ENCODE results near the gene PIERCE2.
"Not testable (repeated sequence)": the region's sequence is repeated elsewhere in the genome, so short reads cannot be mapped to it uniquely, and the experiment has no call there.

PIERCE2 gene, protein sequence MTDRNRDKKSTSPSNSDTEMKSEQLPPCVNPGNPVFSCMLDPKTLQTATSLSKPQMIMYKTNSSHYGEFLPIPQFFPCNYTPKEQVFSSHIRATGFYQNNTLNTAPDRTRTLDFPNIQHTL

DNA sequence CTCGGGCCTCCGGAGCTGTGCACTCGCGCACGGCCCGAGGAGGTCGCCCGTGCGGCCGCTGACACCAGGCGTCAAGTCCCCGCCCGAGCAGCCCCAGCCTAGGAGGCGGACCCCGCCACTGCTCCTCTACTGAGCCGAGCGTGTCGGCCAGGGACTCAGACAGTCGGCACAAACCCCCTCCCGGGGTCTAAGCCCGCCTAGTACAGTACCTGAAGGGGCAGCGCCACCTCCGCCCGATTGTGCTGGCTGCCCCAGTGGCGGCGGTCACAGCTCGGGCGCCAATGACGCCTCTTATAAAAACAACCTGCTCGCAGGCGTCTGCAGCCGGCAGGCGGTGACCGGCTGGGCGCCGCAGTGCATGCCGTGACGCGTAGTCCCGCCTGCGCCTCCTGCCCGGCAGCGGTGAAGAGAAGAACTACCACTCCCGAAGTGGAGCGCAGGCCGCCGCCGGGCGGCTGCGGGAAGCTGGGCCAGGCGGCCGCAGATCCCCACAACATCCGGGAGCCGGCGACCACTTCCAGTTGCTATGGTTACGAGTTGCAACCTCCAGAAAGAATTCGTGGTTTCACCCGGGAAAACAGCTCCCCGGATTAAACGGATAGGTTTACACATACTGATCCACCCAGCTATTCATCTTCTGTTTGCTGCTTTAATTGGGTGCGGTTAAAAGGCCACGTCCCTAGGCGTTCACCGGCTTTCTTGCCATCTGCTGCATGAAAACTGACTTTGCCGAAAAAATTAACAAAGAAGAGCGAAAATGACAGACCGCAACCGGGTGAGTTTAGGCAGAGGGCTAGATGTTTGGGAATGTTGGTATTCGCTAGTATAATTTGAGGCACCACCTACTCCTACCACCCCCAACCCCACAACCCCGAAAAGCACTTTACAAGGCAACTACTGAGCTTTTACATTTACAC lies at the start of gene PIERCE2, which contains the start of gene CCPG1:
Gene PIERCE2, plus strand, starts transcription at position 484 of the 917 bp plus-strand sequence. Its CDS starts 274 bp downstream, at position 758.
Gene CCPG1, minus strand, starts transcription at position 348 of the 917 bp plus-strand sequence. CDS start 18,935 bp downstream, outside the sequence.
- peak; percentile 37 to 94 (median 86) for DNase-seq

DNA sequence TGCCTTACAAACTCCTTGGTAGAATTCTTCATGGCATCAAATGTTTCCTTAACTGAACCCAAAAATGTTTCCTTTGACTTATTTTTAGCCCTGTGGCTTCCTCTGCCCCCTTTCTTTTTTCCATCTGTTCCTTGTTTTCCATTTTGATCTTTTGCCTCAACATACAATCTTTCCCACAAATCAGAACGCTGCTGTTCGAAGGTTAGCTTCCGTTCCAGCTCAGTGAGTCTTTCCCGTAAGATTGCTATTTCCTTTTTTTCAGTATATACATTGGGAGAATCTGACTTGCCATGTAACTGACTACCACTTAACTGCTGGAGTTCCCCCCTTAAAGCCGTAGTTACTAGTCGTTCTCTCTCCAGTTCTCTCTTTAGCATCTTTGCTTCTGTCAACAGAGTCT lies 48.0 kb upstream of the PIERCE2 start:
- no peak for DNase-seq

DNA sequence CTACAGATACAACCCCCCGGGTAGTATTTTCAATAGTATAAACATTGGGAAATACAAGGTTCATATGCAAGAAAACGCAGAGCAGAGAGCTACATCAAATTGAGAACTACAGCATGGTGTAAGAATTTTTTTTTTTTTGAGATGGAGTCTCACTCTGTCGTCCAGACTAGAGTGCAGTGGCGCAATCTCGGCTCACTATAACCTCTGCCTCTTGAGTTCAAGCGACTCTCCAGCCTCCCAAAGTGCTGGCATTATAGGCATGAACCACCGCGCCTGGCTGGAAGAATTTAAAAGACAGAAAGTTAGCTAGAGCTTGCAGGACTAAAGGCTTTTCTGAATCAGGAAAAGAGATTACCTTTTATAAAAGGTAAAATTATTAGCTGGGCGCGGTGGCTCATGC lies 47.2 kb upstream of the PIERCE2 start:
- DNase-seq: no peak

DNA sequence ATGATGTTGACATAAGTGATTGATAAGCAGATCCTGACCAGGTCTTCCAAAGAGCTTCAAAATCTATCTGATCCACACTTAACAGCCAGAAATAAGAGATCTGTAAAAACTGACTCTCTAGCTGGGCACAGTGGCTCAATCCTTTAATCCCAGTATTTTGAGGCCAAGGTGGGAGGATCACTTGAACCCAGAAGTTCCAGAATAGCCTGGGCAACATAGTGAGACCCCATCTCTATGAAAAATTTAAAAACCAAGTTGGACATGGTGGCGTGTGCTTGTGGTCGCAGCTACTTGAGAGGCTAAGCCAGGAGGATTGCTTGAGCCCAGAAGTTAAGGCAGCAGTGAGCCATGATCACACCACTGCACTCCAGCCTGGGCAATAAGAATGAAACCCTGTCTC lies 45.7 kb upstream of the PIERCE2 start:
- no peak for DNase-seq

DNA sequence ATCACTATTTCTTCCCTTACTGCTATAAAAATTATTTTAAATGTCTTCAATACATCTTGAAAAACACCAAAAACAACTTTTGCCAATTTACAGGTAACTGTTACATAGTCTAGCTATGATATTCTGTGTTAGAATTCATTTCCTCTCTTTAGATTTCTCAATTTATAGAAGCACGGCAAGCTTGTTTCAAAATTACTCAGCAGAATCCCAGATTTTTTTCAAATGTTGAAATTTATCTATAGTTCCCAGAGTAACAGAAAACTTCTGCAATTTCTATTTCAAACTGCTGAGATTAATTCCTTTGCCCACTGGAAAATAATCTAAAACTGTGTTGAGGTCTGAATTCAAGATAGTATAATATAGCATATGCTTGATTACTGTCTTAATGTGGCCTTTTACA lies 41.3 kb upstream of the PIERCE2 start:
- no peak for DNase-seq

DNA sequence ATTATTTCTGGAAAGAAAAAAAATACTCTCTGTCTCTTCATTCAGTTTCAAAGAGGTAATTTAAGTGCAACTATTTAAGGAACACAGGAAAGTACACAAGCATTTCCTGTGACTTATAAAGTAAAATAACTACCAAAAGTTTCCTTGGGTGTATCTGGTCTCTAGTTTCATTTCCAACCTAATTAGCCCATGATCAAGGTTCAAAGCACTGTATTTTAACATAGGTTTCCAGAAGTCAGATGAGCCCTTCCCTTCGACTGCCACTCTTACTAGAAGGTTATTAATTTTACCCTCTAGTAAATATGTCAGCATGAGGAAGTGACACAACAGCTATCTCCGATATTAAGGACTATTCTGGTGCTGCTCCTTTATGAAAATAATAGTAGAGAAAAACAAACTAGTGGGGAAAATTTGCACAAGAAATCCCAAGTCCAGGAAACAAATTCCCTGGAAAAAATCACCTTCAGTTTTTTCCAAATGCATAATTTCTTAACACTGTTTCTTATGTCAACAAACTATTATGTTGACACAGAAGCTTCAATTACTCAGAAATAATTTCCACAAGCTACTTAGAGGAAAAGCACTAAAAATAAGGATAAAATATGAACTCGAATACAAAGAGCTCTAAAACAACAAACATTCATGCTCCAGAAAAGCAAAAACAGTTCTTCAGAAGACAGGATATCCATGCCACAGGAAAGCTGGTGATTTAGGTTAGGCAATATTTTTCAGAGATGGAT lies 35.4 kb upstream of the PIERCE2 start:
- DNase-seq: no peak

DNA sequence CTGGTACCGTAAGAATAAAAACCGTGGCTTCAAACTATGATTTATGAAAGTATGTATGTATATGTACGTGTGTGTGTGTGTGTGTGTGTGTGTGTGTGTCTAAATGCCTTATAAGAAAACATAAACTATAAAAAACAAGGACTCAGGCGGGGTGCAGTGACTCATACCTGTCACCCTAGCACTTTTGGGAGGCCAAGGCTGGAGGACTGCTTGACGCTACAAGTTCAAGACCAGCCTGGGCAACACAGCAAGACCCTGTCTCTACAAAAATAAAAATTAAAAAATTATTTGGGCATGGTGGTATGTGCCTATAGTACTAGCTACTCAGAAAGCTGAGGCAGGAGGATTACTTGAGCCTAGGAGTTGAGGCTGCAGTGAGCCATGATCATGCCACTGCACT lies 29.2 kb upstream of the PIERCE2 start:
- DNase-seq: no peak

DNA sequence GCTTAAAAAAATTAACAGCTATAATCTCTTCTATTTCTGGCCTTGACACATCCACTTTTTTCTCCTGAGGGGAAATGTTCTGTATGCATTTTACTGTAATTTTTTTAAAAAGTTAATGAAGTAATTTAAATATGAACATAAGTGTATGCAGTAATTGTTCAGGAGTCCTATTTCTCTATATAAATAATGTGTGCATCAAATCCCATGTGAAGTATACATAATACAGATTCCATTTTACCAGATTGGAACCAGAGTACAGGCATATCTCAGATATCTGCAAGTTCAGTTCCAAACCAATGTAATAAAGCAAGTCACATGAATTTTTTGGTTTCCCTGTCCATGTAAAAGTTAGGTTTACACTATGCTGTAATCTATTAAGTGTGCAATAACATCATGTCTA lies 26.7 kb upstream of the PIERCE2 start:
- no peak for DNase-seq

DNA sequence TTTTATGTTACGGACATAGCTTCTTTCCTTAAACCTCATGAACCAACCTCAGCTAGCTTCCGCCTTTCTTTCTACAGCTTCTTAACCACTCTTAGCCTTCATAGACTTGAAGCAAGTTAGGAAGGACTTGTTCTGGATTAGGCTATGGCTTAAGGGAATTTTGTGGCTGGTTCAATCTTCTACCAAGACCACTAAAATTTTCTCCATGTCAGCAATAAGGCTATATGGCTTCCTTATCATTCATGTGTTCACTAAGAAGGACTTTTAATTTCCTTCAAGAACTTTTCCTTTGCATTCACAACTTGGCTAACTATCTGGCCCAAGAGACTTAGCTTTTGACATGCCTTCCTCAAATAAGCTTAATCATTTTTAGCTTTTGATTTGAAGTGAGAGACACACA lies 24.6 kb upstream of the PIERCE2 start:
- no peak for DNase-seq

DNA sequence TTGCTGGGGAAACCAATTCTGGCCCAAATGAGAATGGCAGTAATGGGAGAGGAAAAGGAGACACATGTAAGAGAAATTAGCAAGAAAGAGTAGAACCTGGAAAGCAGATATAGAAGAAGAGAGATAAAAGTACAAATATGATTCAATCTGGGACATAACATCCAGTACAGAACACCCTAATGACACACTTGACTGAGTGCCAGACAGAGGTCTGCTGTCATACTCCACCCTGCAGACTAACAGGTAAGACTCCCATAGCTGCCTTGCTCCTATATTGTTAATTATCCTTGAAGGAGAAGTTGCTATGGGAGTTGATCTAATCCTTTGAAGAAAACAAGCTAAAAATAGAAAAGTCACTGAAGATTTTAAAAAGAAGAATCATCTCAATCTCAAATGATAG lies 21.3 kb upstream of the PIERCE2 start:
- DNase-seq: no peak

DNA sequence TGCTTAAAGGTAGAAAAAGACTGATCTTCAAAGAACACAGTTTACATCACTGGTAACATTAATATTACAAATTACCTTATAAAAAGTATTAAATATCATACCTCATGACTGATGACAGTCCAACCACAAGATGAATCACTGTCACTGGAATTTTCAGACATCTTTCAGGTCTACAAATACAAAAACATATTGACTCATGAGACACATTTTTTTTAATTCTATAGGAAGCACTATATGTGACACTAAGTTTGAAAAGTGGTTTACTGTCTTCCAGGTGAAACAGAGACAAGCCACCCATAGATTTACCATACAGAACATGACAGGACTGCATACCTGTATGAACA lies 19.1 kb upstream of the PIERCE2 start:
- no peak for DNase-seq

DNA sequence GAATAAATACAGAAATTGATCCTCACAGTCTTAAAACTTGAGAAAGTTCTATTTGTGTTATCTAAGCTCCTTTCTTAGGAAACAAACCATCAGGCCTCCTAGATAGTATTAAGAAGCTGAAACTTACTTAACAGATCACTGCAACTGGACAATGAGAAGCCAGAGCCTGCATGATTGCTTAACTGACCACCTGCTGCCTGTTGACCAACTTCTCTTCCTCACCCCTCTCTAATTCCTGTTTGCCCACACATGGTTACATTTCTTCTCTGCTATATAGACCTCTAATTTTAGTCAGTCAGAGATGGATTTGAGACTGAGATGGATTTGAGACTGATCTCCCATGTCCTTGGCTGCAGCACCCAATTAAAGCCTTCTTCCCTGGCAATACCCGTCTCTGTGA lies 13.6 kb upstream of the PIERCE2 start:
- DNase-seq: no peak

DNA sequence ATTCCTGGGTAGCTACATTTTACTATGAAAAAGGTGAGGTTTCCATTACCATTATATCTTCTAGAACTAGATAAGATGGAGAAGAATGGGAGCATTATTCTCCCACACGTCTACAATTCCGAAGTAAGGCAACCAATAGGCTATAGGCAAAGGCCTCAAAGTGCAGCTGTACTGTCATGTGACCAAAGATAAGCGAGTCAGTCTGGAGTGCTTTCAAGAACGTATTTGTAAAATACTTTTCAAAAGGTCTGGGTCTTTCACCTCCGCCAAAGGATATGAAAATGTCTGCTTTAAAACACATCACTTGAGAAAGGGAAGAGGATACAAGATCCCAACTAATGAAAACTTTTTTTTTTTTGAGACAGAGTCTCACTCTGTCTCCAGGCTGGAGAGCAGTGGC lies 10.1 kb upstream of the PIERCE2 start:
- DNase-seq: no peak

DNA sequence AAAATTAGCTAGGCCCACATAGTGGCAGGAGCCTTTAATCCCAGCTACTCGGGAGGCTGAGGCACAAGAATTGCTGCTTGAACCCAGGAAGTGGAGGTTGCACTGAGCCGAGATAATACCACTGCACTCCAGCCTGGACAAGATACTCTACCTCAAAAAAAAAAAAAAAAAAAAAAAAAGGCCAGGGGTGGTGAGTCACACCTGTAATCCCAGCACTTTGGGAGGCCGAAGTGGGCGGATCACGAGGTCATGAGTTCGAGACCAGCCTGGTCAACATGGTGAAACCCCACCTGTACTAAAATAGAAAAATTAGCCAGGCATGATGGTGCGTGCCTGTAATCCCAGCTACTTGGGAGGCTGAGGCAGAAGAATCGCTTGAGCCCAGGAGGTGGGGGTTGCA lies 8.2 kb upstream of the PIERCE2 start:
- DNase-seq: not testable (repeated sequence)

DNA sequence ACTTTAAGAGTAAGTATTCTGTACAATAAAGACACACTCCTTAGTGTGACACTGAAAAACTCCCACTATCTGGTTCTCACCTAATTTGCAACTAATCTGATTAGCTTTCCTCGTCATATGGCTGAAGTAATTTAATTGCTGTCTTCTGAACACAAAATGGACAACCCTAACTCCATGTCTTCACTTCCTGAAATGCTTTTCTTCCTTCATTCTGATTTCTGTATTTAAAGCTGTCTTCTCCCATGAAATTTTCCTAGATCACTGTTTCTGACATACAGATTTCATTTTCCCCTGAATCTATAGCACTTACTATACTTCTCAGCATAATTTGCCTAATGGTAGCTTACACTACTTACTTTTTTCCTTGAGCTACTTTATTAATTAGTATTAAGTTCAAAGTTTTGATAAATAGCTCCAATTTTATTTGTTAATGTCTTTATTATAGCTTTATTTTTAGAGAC lies 6.5 kb upstream of the PIERCE2 start:
- DNase-seq: no peak

DNA sequence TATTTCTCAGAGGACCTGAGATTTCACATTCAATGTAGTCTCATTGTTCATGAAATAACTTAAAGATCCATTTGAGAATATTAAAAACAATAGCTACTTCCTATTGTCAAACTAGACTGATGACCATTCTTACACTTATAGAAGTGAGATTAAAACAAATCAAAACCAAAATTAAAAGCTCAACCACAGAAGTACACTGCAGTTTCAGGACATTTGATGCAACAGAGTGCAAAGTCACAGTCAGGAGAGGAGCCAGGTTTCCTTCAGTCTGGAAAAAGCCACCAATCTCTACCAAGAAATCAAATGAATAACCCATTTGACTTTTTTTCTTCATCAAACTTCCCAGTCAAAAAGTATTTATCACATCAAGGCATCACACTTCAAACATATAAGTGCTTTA lies 5.6 kb upstream of the PIERCE2 start:
- DNase-seq: no peak

DNA sequence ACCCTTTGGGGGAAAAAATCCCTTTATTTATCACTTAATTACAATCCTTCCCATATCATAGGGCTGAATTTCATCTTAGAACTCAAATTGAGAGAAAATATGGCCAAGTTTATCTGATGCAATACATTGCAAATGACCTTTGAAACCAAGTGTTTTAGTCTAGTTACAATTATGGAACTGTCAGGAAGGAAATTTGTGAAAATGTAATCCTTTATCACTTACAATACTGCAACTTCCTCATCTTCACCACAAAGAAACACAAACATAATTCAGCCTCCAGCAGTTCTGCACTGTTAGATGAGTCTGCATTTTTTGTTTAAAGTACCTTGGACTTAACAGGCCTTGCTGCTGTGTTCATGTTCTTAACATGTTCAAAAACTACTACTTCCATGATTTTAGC lies 4.8 kb upstream of the PIERCE2 start:
- no peak for DNase-seq

DNA sequence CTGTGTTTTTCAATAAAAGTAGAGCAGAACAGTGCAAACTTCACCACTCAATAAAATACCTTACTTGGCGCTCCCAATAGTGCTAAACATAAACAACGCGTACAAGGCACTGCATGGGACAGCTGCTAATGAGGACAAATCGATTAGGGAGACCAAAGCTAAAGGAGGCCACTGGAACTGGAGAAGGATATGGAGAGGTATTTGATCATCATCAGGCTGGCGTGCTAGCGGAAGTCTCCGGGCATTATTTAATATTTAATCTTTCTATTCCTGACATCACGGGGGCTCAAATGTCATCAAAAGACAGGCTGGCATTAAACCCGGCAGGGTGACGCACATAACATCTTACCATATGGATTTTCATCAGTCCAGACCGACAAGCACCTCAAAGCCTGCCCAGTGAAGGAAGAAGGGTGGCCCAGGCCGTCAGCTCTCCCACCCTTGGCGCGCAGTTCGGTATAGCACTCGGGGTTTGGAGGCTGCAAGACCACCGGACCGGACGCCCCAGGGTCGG lies 740 bp upstream of the PIERCE2 start:
- DNase-seq: peak in 2 of 56 donors; percentile 31 to 63

DNA sequence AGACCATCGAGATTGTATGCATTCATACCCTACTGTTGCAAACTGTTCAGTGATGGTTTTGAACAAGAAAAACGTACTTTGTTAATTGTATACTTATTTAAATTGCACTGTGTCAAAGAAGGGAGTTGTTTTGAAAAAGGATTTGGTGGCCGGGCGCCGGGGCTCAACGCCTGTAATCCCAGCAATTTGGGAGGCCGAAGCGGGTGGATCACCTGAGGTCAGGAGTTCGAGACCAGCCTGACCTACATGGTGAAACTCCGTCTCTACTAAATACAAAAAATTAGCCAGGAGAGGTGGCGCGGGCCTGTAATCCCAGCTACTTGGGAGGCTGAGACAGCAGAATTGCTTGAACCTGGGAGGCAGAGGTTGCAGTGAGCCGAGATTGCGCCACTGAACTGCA lies 681 bp downstream of the PIERCE2 start:
- not testable (repeated sequence) for DNase-seq

DNA sequence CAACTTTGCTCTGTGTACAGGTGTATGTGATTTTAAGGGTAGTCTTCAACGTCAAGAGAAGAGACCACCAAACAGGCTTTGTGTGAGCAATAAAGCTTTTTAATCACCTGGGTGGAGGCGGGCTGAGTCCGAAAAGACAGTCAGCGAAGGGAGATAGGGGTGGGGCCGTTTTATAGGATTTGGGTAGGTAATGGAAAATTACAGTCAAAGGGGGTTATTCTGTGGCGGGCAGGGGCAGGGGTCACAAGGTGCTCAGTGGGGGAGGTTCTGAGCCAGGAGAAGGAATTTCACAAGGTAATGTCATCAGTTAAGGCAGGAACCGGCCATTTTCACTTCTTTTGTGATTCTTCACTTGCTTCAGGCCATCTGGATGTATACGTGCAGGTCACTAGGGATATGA lies 9.4 kb downstream of the PIERCE2 start:
- DNase-seq: not testable (repeated sequence)

DNA sequence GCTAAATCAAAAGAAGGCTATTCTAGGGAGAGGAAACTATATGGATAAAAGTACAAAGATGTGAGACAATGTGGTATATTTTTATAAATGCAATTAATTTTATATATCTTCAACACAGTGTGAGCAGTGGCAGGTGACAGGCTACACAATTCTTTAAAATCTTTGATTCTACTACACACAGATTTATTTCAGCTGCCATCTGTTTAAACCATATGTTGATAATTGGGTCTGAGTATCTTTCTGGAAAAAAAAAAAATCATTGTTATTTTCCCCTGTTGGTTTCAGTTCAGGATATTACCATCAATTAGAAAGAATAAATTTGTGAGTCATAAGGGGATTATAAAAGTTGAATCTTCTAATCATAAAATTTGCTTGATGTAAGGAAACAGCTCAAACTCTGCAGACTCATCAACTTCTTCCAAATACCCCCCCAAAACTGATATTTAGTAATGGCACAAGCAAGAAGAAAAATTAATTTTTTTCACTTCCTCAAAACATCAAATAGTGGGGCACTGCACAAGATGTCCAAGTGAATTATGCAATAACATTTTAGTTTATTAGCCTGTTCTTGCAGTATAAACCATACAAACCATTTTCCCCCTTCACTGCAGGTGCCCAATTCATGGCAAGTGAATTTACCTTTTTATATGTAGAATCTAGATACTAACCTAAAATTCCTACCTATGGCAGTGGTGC lies 12.0 kb downstream of the PIERCE2 start:
- no peak for DNase-seq

Measured in amygdala (tissue), 56 donors.